Stimulated activated CD8-positive, alpha-beta memory T cell treated with anti-CD3 and anti-CD28 coated beads, Interleukin-4, amount 100 ng/mL, for 1 hour (primary cell): ENCODE measurements around the gene SLC12A7.
A peak's percentile ranks its signal among the peaks of the same experiment; 100 is the strongest.
"Not testable (repeated sequence)": the region's sequence is repeated elsewhere in the genome, so short reads cannot be mapped to it uniquely, and the experiment has no call there.

ENCODE experiments used
- DNase-seq, 2 donors: peaks; one replicate each; pipeline ENCODE4 v3.0.0-alpha.2; 2020; ENCODE audit warnings: low read depth in 2 of 2, low spot score in 1 of 2

The SLC12A7 gene

DNA sequence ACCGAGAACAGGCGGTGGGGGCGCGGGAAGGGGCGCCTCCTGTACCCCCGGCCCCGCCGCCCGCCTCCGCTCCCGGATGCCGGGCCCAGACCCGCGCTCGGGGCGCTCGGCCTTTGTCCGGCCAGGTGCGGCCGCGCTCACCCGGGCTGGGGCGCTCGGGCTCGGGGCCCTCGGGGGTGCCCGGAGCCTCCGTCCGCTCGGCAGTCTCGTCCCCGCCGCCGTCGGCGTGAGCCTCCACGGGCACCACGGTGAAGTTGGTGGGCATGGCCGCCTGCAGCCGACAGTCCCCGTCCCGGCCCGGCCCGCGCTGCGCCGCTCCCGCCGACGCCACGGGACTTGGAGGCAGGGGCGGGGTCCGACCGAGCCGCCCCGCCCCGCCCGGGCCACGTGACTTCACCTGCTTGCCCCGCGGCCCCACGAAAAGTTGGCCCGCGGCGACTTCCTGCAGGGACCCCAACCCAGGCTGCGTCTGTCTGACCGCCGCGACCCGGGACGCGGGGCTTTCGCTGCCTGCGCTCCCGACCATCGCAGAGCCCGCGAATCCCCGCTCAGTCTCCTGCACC is at the start of gene SLC12A7:
TSS of gene SLC12A7 (minus strand) at position 337 of the 563 bp plus-strand sequence. CDS start at position 265, 72 bp downstream.
- DNase-seq = peak in 1 of 2 donors; percentile 18

DNA sequence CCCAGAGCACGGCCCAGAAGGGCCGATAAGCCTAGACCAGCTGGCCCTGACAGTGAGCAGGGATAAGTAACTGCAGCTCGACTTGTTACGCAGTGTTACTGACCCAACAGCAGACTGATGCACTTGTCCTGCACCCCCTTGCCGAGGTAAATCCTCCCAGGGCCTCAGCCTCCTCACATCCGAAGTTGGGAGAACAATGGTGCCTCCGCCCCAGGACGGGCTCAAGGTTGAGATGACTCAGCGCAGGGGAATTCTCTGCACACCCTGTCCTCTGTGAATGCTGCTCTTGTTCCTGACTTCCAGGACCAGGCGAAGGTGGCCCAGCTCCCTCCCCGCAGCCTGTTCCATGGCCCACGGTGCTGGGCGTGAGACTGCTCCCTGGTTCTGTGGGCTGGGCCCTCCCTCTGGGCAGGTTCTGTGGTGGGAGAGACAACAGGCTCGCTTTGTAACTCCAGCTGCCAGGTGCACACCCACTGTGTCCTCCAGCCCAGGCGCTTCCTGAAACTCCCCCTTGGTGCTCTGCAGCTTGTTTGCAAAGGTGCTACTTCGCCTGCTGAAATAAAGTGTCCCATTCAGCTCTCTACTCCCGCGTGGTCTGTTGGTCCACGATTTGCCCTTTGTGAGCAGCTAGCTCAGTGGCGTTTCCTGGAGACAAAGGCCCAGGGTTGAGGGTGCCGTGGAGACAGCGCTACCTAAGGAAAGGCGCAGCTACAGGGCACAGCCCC is 49.4 kb upstream of the SLC12A7 start:
- DNase-seq = no peak

DNA sequence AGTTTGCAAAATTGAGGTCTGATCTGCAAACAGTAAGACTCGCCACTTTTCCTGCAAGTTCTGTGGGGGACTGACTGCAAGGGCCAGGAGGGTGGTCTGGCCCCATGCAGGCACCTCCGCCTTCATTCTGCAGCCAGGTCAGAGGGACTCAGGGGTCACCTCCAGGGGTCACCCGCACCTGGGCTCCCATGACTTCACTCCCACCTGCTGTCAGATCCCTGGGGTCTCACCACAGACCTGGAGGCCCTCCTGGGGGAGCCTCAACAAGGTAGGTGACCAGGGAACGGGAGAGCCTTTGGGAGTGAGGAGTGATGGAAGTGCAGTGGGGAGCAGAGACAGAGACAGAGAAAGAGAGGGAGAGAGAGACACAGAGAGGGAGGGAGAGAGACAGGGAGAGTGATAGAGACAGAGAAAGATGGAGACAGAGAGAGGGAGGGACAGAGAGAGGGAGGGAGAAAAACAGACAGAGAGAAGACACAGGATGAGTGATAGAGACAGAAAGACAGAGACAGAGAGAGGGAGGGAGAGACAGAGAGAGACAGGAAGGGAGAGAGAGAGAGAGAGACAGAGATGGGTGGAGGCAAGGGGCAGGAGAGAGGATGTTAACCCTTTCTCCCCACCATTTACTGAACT is 48.0 kb upstream of the SLC12A7 start:
- DNase-seq = no peak

DNA sequence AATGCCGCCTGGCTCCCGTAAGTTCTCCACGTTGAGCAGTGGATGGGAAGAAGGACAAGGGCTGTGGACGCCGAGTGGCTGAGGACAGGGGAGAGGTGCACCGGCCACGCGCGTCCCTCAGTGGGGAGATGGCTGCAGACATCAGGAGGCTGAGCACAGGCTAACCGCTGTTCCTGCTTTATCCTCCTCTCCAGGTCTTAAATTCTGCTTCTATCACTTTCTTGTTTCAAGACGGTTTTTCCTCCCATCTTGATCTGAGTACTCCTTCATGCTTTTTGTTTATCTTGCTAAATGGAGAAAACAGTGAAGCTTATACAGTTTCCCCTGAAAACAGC is 47.4 kb upstream of the SLC12A7 start:
- no peak for DNase-seq

DNA sequence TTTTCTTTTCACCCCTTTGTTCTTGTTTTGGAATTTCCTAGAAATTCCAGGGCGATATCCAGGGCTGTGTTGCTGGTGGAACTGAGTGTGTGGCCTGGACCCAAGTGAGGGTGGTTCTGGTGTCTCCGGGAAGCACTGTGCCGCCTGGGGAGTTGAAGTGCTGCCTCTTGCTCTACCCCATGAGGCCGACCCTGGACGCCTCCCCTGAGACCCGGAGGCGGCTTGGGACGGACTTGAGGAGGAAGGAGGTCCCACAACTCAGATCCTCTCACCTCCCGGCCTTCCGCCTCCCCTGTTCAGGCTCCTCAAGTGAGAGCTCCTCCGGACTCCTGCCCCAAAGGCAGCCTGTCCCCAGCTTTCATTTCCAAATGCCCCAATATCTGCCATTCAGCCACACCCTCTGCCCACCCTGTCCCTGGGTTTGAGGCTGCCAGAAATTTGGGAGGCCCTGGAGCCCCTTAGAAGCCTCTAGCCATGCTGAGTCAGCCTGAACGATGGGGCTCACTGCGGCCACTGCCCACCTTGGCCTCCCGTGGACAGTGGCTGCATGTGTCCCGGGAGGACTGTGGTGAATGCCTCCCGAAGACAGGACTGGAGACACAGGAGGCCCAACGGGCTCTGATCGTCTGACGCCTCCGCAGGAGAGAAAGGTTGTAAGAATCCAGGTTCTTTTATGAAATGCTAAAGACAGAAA is 46.9 kb upstream of the SLC12A7 start:
- no peak for DNase-seq

DNA sequence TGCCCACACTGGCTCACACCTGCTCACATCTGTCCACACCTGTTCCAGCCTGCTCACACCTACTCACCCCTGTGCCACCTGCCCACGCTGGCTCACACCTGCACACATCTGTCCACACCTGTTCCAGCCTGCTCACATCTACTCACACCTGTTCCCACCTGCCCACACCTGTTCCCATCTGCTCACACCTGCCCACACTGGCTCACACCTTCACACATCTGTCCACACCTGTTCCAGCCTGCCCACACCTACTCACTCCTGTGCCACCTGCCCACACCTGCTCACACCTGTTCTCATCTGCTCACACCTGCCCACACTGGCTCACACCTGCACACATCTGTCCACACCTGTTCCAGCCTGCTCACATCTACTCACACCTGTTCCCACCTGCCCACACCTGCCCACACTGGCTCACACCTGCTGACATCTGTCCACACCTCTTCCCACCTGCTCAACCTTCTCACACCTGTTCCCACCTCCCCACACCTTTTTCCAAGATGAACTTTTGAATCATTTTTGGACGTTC is 45.7 kb upstream of the SLC12A7 start:
- not testable (repeated sequence) for DNase-seq

DNA sequence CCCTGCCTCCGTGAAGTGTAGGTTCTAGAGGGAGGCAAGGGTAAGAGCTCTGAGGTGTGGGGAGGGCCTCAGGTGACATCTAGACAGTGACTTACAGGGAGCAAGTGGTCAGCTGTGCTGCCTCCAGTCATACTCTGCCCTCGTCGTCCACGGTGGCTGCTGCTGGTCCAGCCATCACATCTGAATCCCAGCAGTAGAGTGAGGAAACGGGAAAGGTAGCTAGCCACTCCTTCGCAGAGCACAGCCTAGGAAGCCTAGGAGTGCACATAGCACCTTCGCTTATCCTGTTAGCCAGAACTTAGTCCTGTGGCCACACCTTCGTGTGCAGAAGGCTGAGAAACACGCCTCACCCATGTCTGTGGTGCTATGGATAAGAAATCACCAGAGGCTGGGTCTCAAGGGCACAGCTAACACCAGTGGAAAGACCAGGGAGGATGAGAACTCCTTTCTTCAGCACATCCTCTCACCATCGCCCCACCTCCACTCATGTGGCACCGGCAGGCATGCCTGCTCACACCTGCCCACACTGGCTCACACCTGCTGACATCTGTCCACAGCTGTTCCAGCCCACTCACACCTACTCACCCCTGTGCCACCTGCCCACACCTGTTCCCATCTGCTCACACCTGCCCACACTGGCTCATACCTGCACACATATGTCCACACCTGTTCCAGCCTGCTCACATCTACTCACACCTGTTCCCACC is 45.0 kb upstream of the SLC12A7 start:
- no peak for DNase-seq

DNA sequence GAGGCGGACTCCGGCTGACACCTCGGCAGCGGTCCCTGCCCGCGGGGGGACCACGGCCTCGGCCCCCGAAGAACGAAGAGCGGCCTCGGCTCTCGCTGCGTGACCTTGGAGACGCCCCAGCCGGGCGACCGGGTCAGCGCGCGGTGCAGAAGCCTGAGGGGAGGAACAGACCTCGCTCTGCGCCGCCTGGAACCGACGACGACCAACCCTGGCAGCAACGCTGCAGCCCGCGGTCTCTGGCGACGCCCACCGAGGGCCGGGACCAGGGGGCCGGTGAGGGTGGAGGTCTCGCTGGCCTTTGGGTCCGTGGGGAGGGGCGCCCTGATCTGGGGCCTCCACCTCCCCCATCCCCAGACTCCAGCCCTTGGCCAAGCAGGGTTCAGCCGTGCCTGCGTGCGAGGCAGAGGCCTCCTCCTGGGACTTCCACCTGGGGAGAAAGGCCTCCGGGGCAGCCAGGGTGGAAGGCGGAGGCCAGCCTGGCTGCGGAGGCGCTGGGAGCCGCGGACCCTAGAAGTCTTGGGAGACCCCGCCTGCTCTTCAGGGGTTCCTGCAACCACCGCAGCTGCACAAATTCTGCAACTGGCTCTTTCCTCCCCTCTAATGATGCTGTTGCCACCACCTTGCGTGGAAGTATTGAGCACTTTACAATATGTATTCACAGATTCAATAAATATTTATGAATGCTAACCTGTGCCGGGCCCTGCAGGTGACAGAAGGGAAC is 44.3 kb upstream of the SLC12A7 start:
- no peak for DNase-seq

DNA sequence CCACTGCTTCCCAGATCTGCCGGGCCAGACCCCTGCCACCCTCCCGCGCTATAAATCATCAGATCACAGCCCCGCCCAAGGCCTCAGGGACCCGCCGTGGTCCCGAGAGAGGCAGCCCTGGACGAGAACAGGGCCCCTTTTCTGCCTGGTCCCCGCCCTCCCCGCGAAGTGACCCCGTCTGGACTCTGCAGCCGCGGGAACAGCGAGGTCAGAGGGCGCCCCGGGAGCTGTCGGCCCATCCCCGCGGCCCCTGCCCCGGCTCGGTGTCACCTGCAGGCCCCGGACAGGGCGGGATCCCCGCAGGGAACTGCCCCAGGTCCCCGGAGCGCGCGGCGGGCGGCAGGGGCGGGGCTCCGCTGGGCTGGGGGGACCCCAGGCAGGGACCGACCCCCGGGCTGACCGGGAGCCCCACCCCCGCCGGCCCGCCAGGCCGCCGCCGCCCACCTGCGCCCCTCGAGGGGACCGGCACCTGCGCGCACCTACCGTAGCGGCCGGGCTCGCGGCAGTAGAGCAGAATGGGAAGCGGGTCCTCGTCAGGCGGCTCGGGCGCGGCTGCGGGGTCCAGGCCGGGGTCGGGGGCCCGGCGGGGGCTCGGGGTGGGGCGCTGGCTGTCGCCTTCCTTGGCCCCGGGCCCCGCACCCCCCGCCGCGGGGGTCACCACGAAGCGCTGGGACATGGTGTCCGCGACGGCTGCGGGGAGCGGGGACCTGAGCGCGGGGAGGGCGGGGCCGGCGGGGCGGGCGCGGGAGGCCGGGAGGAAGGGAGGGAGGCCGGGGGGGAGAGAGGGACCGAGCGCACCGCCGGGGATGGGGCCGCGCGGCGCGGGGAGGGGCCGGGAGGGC is 43.5 kb upstream of the SLC12A7 start:
- no peak for DNase-seq

DNA sequence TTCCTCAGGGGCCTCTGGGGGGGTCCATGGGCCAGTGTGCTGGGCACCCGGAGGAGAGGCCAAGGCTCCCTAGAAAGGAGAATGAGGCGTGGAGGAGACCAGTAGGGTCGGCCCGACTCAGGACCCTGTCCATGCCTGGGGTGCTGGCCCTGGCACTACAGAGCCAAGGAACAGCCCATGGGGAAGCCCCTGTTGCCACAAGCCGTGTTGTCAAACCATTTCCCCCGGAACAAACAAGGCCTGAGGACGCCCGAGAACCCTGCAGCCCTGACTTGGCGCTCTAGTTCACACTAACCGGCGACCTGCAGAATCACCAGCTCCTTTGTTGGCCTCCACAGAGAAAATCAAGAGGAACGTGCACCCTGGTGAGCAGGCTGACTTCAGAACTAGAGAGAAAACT is 41.6 kb upstream of the SLC12A7 start:
- no peak for DNase-seq

DNA sequence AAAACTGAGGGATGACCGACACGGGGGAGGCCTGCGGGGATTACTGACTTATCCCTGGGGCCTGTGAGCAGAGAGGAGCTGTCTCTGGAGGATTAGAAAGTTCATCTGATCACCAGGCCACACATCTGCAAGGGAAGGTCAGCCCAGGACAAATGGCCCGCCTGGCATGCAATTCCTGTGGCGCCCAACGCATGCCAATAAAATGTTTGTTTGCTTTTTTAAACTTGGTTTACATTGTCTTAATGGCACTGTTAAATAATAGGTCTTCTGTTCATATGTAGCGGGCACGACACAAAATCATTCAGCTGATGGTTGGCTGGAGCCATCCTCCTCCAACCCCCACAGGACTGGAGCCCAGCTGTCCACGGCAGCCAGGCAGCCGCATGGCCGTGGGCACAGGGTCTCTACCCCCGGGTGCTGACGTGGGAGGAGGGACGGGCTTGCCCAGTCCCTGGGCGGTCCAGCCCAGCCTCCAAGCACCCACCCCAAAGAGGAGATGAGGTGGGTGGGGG is 41.0 kb upstream of the SLC12A7 start:
- no peak for DNase-seq

DNA sequence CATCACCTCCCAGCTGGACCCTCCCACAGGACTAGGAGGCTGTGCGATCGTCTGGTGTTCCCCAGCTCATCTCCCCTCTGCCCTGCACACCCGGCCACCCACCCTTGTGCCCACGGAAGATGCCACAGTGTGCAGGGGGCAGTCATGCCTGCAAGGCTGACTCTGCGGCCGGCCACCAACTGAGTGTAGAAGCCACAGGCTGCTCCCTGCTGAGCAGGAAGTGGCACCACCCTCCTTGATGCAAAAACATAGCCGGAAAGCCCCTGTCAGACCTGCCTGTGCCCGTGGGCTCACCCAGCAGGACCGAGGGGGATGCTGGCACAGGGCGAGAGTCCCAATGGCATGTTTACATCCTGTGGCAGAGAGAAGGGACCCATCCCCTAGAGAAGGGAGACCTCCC is 40.3 kb upstream of the SLC12A7 start:
- peak in 1 of 2 donors; percentile 20 for DNase-seq

DNA sequence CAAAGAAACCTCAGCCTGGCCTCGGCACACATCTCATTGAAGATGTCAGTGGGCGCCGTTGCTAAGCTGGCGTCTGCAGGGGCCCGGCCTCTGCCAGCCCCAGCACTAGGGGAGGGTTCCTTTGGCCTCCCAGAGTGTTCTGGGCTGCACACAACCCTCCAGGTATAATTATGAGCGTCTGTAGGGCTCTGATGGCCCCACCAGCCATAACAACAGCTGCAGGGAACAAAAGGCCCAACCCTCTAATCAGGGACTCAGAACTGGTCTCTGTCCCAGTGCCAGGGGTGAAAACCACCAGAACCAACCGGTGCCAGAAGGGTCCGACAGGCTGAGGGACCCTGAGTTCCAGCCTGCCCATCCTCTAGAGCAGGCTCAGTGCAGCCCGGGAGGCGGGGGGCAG is 39.5 kb upstream of the SLC12A7 start:
- DNase-seq = no peak

DNA sequence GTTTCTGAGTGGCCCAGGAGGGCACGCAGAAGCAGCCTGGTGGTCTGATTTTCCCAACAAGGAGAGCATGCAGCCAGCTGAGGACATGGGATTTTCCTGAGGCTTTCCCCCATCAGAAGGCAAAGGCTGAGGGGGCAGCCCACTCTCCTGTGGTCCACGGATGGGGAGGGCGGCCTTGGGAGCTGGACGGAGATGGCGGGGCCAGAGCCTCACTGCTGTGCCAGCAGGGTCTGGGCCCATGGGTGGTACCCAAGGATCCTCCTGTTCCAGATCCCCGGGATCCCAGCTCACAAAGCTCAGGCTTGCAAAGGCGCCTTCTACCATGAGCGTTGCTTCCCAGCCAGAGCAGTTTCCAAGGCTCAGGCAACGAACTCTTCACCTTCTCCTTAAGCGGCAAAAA is 39.0 kb upstream of the SLC12A7 start:
- DNase-seq = no peak

DNA sequence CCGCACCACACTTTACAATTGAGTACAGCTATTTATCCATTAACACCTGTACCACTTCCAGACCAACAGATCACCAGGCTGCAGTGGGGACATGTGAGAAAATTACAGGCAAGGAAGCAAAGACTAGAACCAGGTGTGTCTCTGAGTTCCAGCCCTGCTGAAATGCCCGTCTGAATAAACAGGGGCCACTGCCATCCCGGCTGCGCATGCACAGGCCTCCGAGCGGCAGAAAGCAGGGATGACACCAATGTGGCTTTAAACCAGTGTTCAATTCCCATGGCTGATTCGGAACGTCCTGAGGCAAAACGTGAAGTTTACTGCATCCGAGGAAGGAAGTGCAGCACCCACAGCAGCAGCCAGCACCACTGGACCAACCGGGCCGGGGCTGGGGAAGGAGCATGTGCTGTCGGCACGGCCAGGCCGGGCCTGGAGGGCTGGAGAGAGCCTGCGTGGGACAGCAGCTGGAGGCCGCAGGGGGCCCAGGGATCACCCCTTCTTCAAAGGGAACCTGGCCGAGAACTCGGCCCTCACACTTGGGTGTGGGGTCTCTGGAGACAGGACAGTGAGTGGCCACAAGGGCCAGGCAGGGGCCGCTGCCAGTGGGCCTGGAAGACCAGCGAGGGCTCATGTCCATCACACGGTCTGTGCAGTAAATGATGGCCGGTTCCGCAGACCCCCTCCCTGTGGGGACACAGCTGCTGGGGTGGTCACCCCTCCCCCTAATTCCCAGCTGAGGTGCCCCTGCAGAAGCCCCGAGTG is 33.0 kb upstream of the SLC12A7 start:
- DNase-seq = no peak

DNA sequence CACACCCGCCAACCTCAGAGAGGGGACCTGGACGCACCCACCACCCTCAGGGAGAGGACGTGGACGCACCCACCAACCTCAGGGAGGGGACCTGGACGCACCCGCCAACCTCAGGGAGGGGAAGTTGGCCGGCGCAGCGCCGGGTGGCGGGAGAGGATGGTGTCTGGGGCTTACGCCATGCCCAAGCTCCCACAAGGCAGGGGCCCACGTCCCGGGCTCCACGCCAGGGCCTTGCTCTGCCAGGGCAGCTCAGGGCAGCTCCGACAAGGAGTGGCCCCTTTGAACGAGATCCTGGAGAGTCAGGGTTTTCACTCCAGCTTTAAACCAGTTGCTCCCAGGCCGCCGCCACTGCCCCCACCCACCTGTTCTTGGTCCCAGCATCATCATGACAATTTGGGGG is 32.2 kb upstream of the SLC12A7 start:
- no peak for DNase-seq

DNA sequence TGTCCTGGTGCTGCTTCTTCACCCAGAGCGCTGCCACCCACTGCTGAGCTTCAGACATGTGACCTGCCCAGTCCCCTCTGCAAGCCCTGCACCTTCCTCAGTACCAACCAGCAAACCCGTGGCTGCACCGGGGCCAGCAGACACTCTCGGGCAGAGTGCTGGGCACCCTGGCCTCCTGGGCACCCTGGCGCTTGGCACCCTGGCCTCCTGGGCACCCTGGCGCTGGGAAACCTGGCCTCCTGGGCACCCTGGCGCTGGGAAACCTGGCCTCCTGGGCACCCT is 31.7 kb upstream of the SLC12A7 start:
- DNase-seq = no peak

DNA sequence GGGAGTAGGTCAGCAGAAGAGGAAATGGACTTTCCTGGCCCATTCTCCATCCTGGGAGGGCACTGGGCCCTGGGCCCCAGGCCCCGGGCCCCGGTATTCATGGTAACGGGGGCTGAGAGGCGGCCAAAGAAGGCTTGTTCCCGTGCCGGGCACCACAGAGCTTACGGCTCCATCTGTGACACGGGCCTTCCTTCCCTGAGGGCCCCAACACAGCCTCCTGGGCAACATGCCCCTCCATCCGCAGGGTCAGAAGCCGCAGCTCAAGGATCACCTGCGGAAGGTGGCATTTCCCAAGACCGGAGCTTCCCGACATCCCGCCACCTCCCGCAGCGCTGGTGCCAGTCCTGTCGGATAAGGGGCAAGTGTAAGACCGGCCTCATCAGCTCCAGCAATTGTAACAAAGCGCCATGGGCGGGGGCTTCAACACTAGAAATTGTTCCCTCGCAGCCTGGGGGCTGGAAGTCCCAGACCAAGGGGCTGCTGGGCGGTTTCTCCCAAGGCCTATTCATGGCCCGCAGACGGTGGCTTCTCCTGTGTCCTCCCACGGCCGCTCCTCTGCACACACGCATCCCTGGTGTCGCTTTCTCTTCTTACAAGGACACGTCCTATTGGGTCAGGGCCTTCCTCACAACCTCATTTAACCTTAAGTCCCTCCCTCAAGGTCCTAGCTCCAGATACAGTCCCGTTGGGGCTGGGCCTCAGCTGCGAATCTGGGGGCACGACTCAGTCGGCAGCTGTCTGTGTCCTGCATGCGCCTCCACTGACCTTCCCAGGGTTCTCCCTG is 31.2 kb upstream of the SLC12A7 start:
- DNase-seq = no peak
